ENCODE data around the gene PRKCD.

- no peak for TF ChIP-seq CTCF (conservative IDR thresholded peaks at IDR 0.05 in 1 of 2, IDR thresholded peaks at IDR 0.05 in 1 of 2; ENCODE audit: extremely low read depth in 1 of 2, insufficient read depth in 1 of 2, low read depth in 1 of 2, low read length in 2 of 2)
- no peak for TF ChIP-seq EZH2 (IDR thresholded peaks at IDR 0.05; ENCODE audit: borderline replicate concordance, low read length)
These were observed 52.3 kb downstream of the PRKCD start for GRCh38 chr3:53213276-53213675.

All from mammary epithelial cell (primary cell).